HepG2 (cell line): ENCODE results near the gene COL9A3. TPM values are rescaled to one million over a fixed set of nuclear protein-coding genes. Genes with fewer than 3 reads are reported as not detected.

ENCODE experiments used
- AHR ChIP-seq: IDR thresholded peaks from 2 replicates; pipeline ENCODE4 v1.6.1; 2018; ENCODE audit warnings: missing genetic modification reagents, missing compliant biosample characterization
- ATF3 ChIP-seq: sonication (generic); formaldehyde crosslinking; IDR thresholded peaks from 2 replicates; pipeline ENCODE4 v1.4.0; 2020; ENCODE audit warnings: missing genetic modification reagents
- MAF1 ChIP-seq: sonication (generic); formaldehyde crosslinking; IDR thresholded peaks from 2 replicates; pipeline ENCODE4 v1.5.0; 2020; ENCODE audit warnings: missing genetic modification reagents, borderline replicate concordance
- MED8 ChIP-seq: sonication (generic); formaldehyde crosslinking; IDR thresholded peaks from 2 replicates; pipeline ENCODE4 v1.8.1; 2023; ENCODE audit warnings: mild to moderate bottlenecking, missing genetic modification reagents; ENCODE audit not compliant: insufficient replicate concordance
- MNT ChIP-seq: fragments of 450-650 bp; IDR thresholded peaks from 2 replicates; pipeline ENCODE4 v1.6.1; 2016
- NCOR1 ChIP-seq: fragments of 200-600 bp; sonication (generic); IDR thresholded peaks from 2 replicates; pipeline ENCODE4 v1.7.0; 2017; ENCODE audit warnings: antibody characterized with exemption, low read length, borderline replicate concordance
- NONO ChIP-seq, 2 experiments: fragments of 450-650 bp in 1 of 2; sonication (generic) in 1 of 2; formaldehyde crosslinking in 1 of 2; IDR thresholded peaks in 1 of 2; conservative IDR thresholded peaks in 1 of 2; 2 replicates each; pipeline versions ENCODE4 v1.6.1 to v1.8.0; 2017 to 2022; ENCODE audit warnings: mild to moderate bottlenecking in 1 of 2, missing genetic modification reagents in 1 of 2, moderate library complexity in 1 of 2
- SAP130 ChIP-seq: IDR thresholded peaks from 2 replicates; pipeline ENCODE4 v1.6.1; 2016; ENCODE audit warnings: low read depth
- SNAI1 ChIP-seq: sonication (generic); formaldehyde crosslinking; IDR thresholded peaks from 2 replicates; pipeline ENCODE4 v1.5.0; 2020; ENCODE audit warnings: mild to moderate bottlenecking, missing genetic modification reagents, borderline replicate concordance
- SRSF1 ChIP-seq: fragments of 200-400 bp; formaldehyde crosslinking; optimal IDR thresholded peaks from 2 replicates; pipeline ENCODE3; 2017; ENCODE audit warnings: mild to moderate bottlenecking, low read depth, low read length, moderate library complexity
- ZBTB2 ChIP-seq: sonication (generic); formaldehyde crosslinking; IDR thresholded peaks from 2 replicates; pipeline ENCODE4 v1.8.0; 2022; ENCODE audit warnings: low read depth, missing genetic modification reagents
- ZKSCAN1 ChIP-seq: fragments of 150-350 bp; IDR thresholded peaks from 2 replicates; pipeline ENCODE4 v1.6.1; 2014; ENCODE audit warnings: low read length
- ZNF414 ChIP-seq: sonication (generic); formaldehyde crosslinking; IDR thresholded peaks from 2 replicates; pipeline ENCODE4 v1.5.0; 2020; ENCODE audit warnings: missing genetic modification reagents
- ZNF451 ChIP-seq: sonication (generic); formaldehyde crosslinking; IDR thresholded peaks from 2 replicates; pipeline ENCODE4 v1.5.0; 2020; ENCODE audit warnings: mild to moderate bottlenecking, missing genetic modification reagents
- ZUFSP ChIP-seq: sonication (generic); formaldehyde crosslinking; IDR thresholded peaks from 2 replicates; pipeline ENCODE4 v1.9.0; 2021; ENCODE audit warnings: missing genetic modification reagents, mild to moderate bottlenecking, borderline replicate concordance
- polyA plus RNA-seq, 8 experiments: library from polyadenylated mRNA; depleted of rRNA in 3 of 8; stranded (reverse) in 7 of 8; unstranded in 1 of 8; fragments of >200 nt; fragmentation: Illumina TruSeq in 4 of 8; extraction: Trizol in 4 of 8; gene quantifications; 2 replicates each; pipeline versions ENCODE4 v1.2.1 to v1.2.3, GENCODE V29; 2011 to 2016; ENCODE audit warnings: low read depth in 4 of 8, missing spikeins in 1 of 8, mixed read lengths in 1 of 8; ENCODE audit not compliant: insufficient read depth in 1 of 8
- total RNA-seq, 5 experiments: library from RNA; depleted of rRNA; stranded (reverse); fragments of >200 nt; fragmentation: Illumina TruSeq; extraction: Trizol; gene quantifications; 2 replicates each; pipeline ENCODE4 v1.2.3, GENCODE V29; 2016; ENCODE audit warnings: low read depth in 1 of 5
- TF ChIP-seq, protein P1 (sequence below): sonication (generic); formaldehyde crosslinking; IDR thresholded peaks from 2 replicates; pipeline ENCODE4 v1.4.0; 2020; ENCODE audit warnings: missing genetic modification reagents

COL9A3 gene
- total and polyA plus RNA-seq, 2 of the 13 experiments (the other 11 are each of a cell fraction or from before 2014, with no cell fraction given): 155 to 204 TPM

DNA sequence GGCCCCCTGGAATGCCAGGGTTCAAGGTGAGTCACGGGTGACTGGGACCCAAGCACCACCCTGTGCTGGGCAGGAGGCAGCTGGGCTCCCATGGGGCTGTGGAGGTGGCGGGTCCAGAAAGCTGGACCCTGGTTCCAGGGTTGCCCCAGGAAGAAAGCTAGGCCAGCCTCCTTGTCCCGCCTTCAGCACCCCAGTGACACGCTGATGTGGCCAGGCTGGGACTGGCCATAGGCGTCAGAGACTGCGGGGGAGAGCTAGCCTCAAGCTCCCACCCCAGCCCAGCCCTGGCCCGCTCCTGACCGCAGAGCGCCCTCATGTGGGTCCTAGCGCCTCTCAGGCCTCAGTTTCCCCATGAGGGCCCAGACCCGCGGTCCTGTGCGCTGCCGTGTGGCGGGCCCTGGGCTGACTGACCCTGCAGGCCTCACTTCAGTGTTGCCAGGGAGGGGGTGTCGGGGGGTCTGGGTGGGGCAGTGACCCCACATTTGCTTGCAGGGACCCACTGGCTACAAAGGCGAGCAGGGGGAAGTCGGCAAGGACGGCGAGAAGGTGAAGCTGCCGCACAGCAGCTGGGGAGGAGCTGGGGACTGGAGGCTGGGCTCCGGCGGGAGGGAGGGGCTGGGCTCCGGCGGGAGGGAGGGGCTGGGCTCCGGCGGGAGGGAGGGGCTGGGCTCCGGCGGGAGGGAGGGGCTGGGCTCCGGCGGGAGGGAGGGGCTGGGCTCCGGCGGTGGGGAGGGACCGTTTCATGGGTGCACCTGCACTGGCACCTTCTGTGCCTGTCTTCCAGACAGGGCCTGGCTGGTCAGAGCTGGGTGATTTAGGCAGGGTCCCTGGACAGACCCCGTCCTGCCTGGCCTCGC, 7.9 kb downstream of the COL9A3 start (continued):
- no peak for TF ChIP-seq ATF3 (CRISPR knock-in tag)
- TF ChIP-seq MNT: no peak
- TF ChIP-seq ZBTB2 (CRISPR knock-in tag): no peak
- no peak for TF ChIP-seq MED8 (CRISPR knock-in tag)
- TF ChIP-seq ZKSCAN1: no peak
- TF ChIP-seq ZUFSP (CRISPR knock-in tag): no peak
- no peak for TF ChIP-seq AHR (CRISPR knock-in tag)
- no peak for TF ChIP-seq NONO (IDR thresholded peaks at IDR 0.05)
- TF ChIP-seq NONO (CRISPR knock-in tag; conservative IDR thresholded peaks at IDR 0.05): peak; percentile 17; the same call in 1 of the 2 replicates
- no peak; the same call in 1 of the 2 replicates for TF ChIP-seq MAF1 (CRISPR knock-in tag)
- TF ChIP-seq NCOR1: 0 out of 2 replicates have a peak, but pooled peaks have one; percentile 9
- 0 out of 2 replicates have a peak, but pooled peaks have one; percentile 38 for TF ChIP-seq ZNF451 (CRISPR knock-in tag)
- TF ChIP-seq SAP130 (CRISPR knock-in tag): peak; percentile 30; the same call in 1 of the 2 replicates
- TF ChIP-seq SNAI1 (CRISPR knock-in tag): no peak
- peak; percentile 82; the same call in 1 of the 2 replicates for TF ChIP-seq ZNF414 (CRISPR knock-in tag)
- TF ChIP-seq, protein P1, sequence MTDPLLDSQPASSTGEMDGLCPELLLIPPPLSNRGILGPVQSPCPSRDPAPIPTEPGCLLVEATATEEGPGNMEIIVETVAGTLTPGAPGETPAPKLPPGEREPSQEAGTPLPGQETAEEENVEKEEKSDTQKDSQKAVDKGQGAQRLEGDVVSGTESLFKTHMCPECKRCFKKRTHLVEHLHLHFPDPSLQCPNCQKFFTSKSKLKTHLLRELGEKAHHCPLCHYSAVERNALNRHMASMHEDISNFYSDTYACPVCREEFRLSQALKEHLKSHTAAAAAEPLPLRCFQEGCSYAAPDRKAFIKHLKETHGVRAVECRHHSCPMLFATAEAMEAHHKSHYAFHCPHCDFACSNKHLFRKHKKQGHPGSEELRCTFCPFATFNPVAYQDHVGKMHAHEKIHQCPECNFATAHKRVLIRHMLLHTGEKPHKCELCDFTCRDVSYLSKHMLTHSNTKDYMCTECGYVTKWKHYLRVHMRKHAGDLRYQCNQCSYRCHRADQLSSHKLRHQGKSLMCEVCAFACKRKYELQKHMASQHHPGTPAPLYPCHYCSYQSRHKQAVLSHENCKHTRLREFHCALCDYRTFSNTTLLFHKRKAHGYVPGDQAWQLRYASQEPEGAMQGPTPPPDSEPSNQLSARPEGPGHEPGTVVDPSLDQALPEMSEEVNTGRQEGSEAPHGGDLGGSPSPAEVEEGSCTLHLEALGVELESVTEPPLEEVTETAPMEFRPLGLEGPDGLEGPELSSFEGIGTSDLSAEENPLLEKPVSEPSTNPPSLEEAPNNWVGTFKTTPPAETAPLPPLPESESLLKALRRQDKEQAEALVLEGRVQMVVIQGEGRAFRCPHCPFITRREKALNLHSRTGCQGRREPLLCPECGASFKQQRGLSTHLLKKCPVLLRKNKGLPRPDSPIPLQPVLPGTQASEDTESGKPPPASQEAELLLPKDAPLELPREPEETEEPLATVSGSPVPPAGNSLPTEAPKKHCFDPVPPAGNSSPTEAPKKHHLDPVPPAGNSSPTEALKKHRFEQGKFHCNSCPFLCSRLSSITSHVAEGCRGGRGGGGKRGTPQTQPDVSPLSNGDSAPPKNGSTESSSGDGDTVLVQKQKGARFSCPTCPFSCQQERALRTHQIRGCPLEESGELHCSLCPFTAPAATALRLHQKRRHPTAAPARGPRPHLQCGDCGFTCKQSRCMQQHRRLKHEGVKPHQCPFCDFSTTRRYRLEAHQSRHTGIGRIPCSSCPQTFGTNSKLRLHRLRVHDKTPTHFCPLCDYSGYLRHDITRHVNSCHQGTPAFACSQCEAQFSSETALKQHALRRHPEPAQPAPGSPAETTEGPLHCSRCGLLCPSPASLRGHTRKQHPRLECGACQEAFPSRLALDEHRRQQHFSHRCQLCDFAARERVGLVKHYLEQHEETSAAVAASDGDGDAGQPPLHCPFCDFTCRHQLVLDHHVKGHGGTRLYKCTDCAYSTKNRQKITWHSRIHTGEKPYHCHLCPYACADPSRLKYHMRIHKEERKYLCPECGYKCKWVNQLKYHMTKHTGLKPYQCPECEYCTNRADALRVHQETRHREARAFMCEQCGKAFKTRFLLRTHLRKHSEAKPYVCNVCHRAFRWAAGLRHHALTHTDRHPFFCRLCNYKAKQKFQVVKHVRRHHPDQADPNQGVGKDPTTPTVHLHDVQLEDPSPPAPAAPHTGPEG (CRISPR knock-in tag): no peak
- peak; percentile 33 for TF ChIP-seq SRSF1
